Measurements from ENCODE around the gene ZNF627. TPM values are rescaled to one million over a fixed set of nuclear protein-coding genes. Genes with fewer than 3 reads are reported as not detected.

Gene ZNF627
- total and polyA plus RNA-seq, 2 of the 8 experiments (the other 6 are each of a cell fraction or from before 2014, with no cell fraction given), result 7.2 to 13.7 TPM

DNA sequence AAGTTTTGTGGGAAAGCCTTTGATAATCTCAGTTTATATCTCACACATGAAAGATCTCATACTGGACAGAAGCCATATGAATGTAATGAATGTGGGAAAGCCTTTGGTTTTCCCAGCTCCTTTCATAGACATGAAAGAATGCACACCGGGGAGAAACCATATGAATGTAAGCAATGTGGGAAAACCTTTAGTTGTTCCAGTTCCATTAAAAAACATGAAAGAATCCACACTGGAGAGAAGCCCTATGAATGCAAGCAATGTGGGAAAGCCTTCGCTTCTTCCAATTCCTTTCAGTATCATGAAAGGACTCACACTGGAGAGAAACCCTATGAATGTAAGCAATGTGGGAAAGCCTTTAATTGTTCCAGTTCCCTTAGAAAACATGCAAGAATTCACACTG lies 54.8 kb downstream of the ZNF627 start:
- WGBS, 2 experiments (ENCODE audit: extremely low coverage in 1 of 2, insufficient coverage in 1 of 2, insufficient read length in 1 of 2, insufficient replicate concordance in 2 of 2, low coverage in 1 of 2, low lambda C conversion rate in 2 of 2, missing lambda C conversion rate in 1 of 2), result 89% methylated on average over 2 of the region's 2 CpGs; no CpG with 5 or more reads in 1 of the 2 experiments
- H3K4me3 ChIP-seq (ENCODE audit: extremely low read depth in 1 of 4, insufficient read depth in 2 of 4, low read depth in 3 of 4, low read length in 4 of 4), result no peak overlapping the region
- H3K9me3 ChIP-seq (ENCODE audit: insufficient read depth in 2 of 2, low read depth in 1 of 2, low read length in 1 of 2), result peaks cover 22 to 36% of the 10 kb centered on the region in 2 experiments
- TF ChIP-seq RXRA (IDR thresholded peaks at IDR 0.05; ENCODE audit: insufficient read depth, low read depth, low read length), result no peak
- no peak for TF ChIP-seq POLR2A (IDR thresholded peaks at IDR 0.05; ENCODE audit: control extremely low read depth in 1 of 2, low read depth in 2 of 2, low read length in 2 of 2)
- TF ChIP-seq KDM4A (IDR thresholded peaks at IDR 0.05; ENCODE audit: low read depth, low read length, severe bottlenecking), result no peak
- TF ChIP-seq GABPA (IDR thresholded peaks at IDR 0.05; ENCODE audit: borderline replicate concordance, insufficient read depth, low read length), result no peak
- no peak for TF ChIP-seq SAP30 (IDR thresholded peaks at IDR 0.05; ENCODE audit: insufficient read depth, insufficient replicate concordance, low read length)
- no peak for TF ChIP-seq POLR2AphosphoS5 (IDR thresholded peaks at IDR 0.05; ENCODE audit: low read depth, low read length)
- no peak for TF ChIP-seq HDAC6 (IDR thresholded peaks at IDR 0.05; ENCODE audit: low read depth, low read length)
- TF ChIP-seq EZH2 (IDR thresholded peaks at IDR 0.05; ENCODE audit: low read depth, low read length, severe bottlenecking), result no peak
- no peak for TF ChIP-seq BCL11A (IDR thresholded peaks at IDR 0.05; ENCODE audit: low read depth in 2 of 2, low read length in 2 of 2)
- no peak for TF ChIP-seq KDM5A (IDR thresholded peaks at IDR 0.05; ENCODE audit: low read length)
- no peak for TF ChIP-seq SP2 (IDR thresholded peaks at IDR 0.05; ENCODE audit: low read length)
- TF ChIP-seq, protein P1, sequence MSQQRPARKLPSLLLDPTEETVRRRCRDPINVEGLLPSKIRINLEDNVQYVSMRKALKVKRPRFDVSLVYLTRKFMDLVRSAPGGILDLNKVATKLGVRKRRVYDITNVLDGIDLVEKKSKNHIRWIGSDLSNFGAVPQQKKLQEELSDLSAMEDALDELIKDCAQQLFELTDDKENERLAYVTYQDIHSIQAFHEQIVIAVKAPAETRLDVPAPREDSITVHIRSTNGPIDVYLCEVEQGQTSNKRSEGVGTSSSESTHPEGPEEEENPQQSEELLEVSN (IDR thresholded peaks at IDR 0.05), result no peak
- no peak for TF ChIP-seq TEAD4 (IDR thresholded peaks at IDR 0.05; ENCODE audit: low read depth, low read length)
- no peak for TF ChIP-seq NRF1 (IDR thresholded peaks at IDR 0.05; ENCODE audit: low read depth, low read length)
- TF ChIP-seq SP4 (IDR thresholded peaks at IDR 0.05; ENCODE audit: low read length), result no peak

More for the DNA sequence above, 54.8 kb downstream of the ZNF627 start:
- H4K5ac ChIP-seq (ENCODE audit: insufficient read length, low read depth, low read length), result no peak overlapping the region
- H2BK120ac ChIP-seq (replicated peaks; ENCODE audit: low read depth, low read length), result no peak overlapping the region
- no peaks in the 10 kb centered on the region for H4K20me1 ChIP-seq (replicated peaks in 1 of 2; ENCODE audit: control insufficient read depth in 1 of 2, insufficient read depth in 2 of 2, low read length in 2 of 2)
- H3K23me2 ChIP-seq (ENCODE audit: low read depth, low read length), result no peaks in the 10 kb centered on the region
- no peak overlapping the region for H4K91ac ChIP-seq (replicated peaks; ENCODE audit: insufficient read length, low read length)
- H3K18ac ChIP-seq (ENCODE audit: extremely low read depth, low read length), result no peak overlapping the region
- no peaks in the 10 kb centered on the region for H3K4me1 ChIP-seq (replicated peaks in 1 of 4; ENCODE audit: control insufficient read depth in 3 of 4, insufficient read depth in 4 of 4, low read length in 3 of 4)
- no peak overlapping the region for H3K14ac ChIP-seq (ENCODE audit: insufficient read length)
- no peak overlapping the region for H3K4me2 ChIP-seq (ENCODE audit: insufficient read depth in 1 of 2, low read depth in 2 of 2, low read length in 2 of 2)
- H4K8ac ChIP-seq (ENCODE audit: extremely low read depth, insufficient read depth, low read length), result no peak overlapping the region
- no peak overlapping the region for H3K23ac ChIP-seq (ENCODE audit: insufficient read length)
- no peak overlapping the region for H2BK5ac ChIP-seq (ENCODE audit: low read depth, low read length)
- no peak overlapping the region for H3K4ac ChIP-seq (replicated peaks; ENCODE audit: insufficient read length, low read depth, low read length)
- no peak overlapping the region for H2BK12ac ChIP-seq (ENCODE audit: low read depth, low read length)
- H3K79me1 ChIP-seq (ENCODE audit: low read depth, low read length), result no peaks in the 10 kb centered on the region
- H3K27ac ChIP-seq (ENCODE audit: low read depth, low read length), result no peak overlapping the region
- POLR2A ChIA-PET (ENCODE audit: partially characterized antibody), result no interaction called here
- H3K27me3 ChIP-seq (replicated peaks in 1 of 4; ENCODE audit: control insufficient read depth in 3 of 4, extremely low read depth in 1 of 4, insufficient read depth in 3 of 4, low read length in 3 of 4), result no peaks in the 10 kb centered on the region
- no peak overlapping the region for H2BK20ac ChIP-seq (ENCODE audit: low read length)
- no peak for FAIRE-seq
- DNase-seq (ENCODE audit: low read depth in 1 of 2, low spot score in 2 of 2), result no peak
- no peak overlapping the region for H3K56ac ChIP-seq (replicated peaks; ENCODE audit: insufficient read length, low read depth, low read length)
- no peak overlapping the region for H3K9ac ChIP-seq (replicated peaks in 1 of 4; ENCODE audit: extremely low read depth in 1 of 4, low read depth in 3 of 4, low read length in 3 of 4)
- H3K36me3 ChIP-seq (ENCODE audit: control insufficient read depth in 2 of 4, insufficient read depth in 4 of 4, low read length in 3 of 4), result peaks cover 5 to 44% (median 19%) of the 10 kb centered on the region in 4 experiments
- H2AFZ ChIP-seq (ENCODE audit: low read length), result no peak overlapping the region
- no peaks in the 10 kb centered on the region for H3K79me2 ChIP-seq (ENCODE audit: control insufficient read depth in 1 of 2, insufficient read depth in 2 of 2, low read length in 2 of 2)
- H2AK5ac ChIP-seq (ENCODE audit: low read depth, low read length), result no peak overlapping the region
- CTCF ChIA-PET (ENCODE audit: partially characterized antibody), result interaction anchor here (0.6 to 1.4 kb wide), 3 partner anchors 30 to 134 kb away, joined by 3 to 4 read pairs (median 3); no protein-coding TSS in a partner anchor
- H2BK15ac ChIP-seq (ENCODE audit: low read length), result no peak overlapping the region
